Measurements from ENCODE around the gene POLR3K.

- TF ChIP-seq CTCF (conservative IDR thresholded peaks at IDR 0.05; ENCODE audit: low read depth, low read length) (no peak), EZH2phosphoT487 (IDR thresholded peaks at IDR 0.05; ENCODE audit: borderline replicate concordance, low read length) (no peak)
These were observed 8.8 kb downstream of the POLR3K start for GRCh38 chr16:44655-45054.

All from PC-3 (cell line).